ENCODE measurements around the gene STAG2. TPM values are rescaled to one million over a fixed set of nuclear protein-coding genes. Genes with fewer than 3 reads are reported as not detected.

STAG2 gene
- total RNA-seq, 2 donors from 2014 or later, result 56.7 to 84.8 TPM

DNA sequence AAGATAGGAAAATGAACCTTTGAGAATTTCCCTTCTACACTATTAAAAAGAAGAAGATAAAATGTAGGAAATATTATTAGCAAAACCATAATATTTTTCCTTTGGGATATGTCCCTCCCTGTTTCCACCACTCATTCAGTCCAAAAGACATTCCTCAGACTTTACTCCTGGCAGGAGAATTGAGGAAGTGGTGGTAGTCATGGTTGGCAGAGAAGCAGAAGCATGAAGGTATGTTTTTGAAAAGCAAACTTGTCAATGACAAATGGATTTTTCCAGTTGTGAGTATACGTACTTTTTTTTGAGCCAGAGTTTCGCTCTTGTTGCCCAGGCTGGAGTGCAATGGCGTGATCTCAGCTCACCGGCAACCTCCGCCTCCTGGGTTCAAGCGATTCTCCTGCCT, 13.7 kb downstream of the STAG2 start:
- H3K36me3 ChIP-seq, result no peaks in the 10 kb centered on the region
- H3K9me3 ChIP-seq, result no peaks in the 10 kb centered on the region
- H3K27ac ChIP-seq, result no peak overlapping the region
- intact Hi-C loops (cut with DNase I), result no loop called here
- no peak overlapping the region for H3K9ac ChIP-seq (ENCODE audit: low read depth in 2 of 2, low read length in 2 of 2)
- H3K4me3 ChIP-seq, result no peak overlapping the region
- TF ChIP-seq, protein P1, sequence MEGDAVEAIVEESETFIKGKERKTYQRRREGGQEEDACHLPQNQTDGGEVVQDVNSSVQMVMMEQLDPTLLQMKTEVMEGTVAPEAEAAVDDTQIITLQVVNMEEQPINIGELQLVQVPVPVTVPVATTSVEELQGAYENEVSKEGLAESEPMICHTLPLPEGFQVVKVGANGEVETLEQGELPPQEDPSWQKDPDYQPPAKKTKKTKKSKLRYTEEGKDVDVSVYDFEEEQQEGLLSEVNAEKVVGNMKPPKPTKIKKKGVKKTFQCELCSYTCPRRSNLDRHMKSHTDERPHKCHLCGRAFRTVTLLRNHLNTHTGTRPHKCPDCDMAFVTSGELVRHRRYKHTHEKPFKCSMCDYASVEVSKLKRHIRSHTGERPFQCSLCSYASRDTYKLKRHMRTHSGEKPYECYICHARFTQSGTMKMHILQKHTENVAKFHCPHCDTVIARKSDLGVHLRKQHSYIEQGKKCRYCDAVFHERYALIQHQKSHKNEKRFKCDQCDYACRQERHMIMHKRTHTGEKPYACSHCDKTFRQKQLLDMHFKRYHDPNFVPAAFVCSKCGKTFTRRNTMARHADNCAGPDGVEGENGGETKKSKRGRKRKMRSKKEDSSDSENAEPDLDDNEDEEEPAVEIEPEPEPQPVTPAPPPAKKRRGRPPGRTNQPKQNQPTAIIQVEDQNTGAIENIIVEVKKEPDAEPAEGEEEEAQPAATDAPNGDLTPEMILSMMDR (IDR thresholded peaks at IDR 0.05), result no peak
- no peaks in the 10 kb centered on the region for H3K4me1 ChIP-seq
- DNase-seq, result no peak
- H3K27me3 ChIP-seq, result no peaks in the 10 kb centered on the region

DNA sequence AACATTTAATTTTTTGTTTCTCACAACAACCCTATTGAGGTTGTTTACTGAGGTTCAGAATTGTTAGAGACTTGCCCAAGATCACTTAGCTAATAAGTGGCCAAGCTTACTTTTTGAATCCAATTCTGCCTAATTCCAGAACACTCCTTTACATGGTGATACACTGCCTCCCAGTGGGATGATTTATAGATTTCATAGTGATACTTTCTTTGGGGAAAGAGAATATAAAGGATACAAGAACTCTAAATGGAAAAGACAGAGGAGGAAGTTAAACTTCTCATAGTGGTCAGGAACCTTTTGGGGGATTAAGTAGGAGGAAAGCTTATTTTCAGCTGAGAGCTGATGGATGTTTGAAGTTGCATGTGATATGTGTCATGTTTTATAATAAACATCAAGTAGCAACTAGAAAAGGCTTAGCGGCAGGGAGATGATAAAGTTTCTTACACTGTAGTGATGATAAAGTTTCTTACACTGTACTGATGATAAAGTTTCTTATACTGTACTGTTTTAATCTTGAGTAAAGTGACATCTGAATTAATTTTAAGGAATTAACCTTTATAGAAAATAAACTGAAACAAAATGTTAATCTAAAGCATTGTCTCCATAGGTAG, 15.3 kb downstream of the STAG2 start:
- no peak overlapping the region for H3K4me3 ChIP-seq
- intact Hi-C loops (cut with DNase I), result no loop called here
- no peaks in the 10 kb centered on the region for H3K27me3 ChIP-seq
- DNase-seq, result no peak
- H3K9me3 ChIP-seq, result no peaks in the 10 kb centered on the region
- H3K36me3 ChIP-seq, result no peaks in the 10 kb centered on the region
- no peak overlapping the region for H3K9ac ChIP-seq (ENCODE audit: low read depth in 2 of 2, low read length in 2 of 2)
- TF ChIP-seq, protein P1 (IDR thresholded peaks at IDR 0.05), result no peak
- no peak overlapping the region for H3K27ac ChIP-seq
- no peaks in the 10 kb centered on the region for H3K4me1 ChIP-seq

DNA sequence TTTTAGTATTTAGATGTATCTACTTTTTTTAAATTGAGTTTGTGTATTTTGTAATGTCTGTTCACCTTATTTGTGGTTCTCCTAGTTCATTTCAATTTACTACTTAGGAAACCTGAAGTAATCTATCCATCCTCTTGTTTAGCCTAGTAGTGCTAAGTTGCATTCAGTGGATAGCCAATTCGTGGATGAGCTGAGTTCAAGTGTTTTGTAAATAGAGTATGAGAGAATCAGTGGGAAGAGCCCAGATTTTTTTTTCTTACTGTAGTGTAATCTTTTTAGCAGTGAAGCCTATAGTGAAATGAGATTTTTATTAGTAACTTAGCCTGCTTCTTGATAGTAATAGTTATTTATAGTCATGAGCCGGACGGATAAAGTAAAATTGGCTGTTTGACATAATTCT, 21.7 kb downstream of the STAG2 start:
- H3K36me3 ChIP-seq, result no peaks in the 10 kb centered on the region
- TF ChIP-seq, protein P1 (IDR thresholded peaks at IDR 0.05), result no peak
- no peak for DNase-seq
- no peaks in the 10 kb centered on the region for H3K4me1 ChIP-seq
- no peaks in the 10 kb centered on the region for H3K9me3 ChIP-seq
- H3K4me3 ChIP-seq, result no peak overlapping the region
- no peaks in the 10 kb centered on the region for H3K27me3 ChIP-seq
- intact Hi-C loops (cut with DNase I), result no loop called here
- H3K9ac ChIP-seq (ENCODE audit: low read depth in 2 of 2, low read length in 2 of 2), result no peak overlapping the region
- no peak overlapping the region for H3K27ac ChIP-seq

DNA sequence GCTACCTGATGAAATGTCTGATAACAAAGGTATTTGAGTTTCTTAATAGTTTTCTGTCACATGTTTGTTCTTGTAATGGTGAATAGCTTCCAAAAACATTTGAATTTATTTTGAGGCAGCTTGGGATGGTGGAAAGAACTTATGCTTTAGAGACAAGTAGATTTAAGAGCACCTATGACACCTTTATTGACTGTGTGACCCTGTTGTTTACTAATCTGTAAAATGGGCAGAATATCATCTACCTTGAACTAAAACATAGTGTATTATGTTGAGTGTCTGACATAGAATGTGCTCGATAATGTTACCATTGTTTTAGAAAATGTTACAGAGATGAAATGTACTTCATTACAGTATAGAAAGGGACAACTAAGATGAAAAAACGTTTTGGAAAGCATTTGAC, 24.9 kb downstream of the STAG2 start:
- H3K9ac ChIP-seq (ENCODE audit: low read depth in 2 of 2, low read length in 2 of 2), result no peak overlapping the region
- no peak for DNase-seq
- intact Hi-C loops (cut with DNase I), result no loop called here
- no peaks in the 10 kb centered on the region for H3K36me3 ChIP-seq
- H3K27me3 ChIP-seq, result no peaks in the 10 kb centered on the region
- TF ChIP-seq, protein P1 (IDR thresholded peaks at IDR 0.05), result no peak
- no peaks in the 10 kb centered on the region for H3K4me1 ChIP-seq
- H3K4me3 ChIP-seq, result no peak overlapping the region
- H3K9me3 ChIP-seq, result no peaks in the 10 kb centered on the region
- no peak overlapping the region for H3K27ac ChIP-seq

DNA sequence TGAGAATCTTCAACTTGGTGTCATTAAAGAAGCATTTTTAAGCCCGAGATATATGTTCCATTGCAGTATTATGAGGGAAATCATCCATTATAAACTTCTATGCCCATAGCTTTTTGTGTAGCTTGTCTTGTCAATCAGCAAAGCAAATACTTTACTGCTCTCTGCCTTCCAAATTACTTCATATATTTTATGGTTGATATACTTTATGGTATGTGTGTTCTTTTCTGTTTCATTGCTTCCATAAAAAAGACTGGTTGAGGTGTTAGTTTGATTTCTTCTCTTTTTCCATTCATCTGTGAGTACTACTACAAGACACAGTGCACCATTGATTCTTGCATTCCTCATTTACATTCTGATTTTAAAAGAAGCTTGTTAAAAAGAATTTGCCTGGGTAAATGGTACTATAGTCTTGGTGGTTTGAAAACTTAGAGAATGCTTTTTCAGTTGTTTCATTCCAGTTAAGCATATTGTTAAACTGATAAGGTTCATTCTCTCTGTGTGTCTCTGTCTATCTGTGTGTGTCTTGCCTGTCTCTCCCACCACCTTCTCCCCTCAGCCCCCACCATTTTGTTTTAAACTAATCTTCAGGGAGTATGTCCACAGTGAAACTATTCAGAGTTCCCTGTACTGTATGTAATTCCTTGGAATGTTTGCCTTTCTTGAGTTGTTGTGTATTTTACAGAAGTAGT, 27.1 kb downstream of the STAG2 start:
- Histone ChIP-seq H3K9ac (ENCODE audit: low read depth in 2 of 2, low read length in 2 of 2) (no peak overlapping the region), H3K36me3 (no peaks in the 10 kb centered on the region), H3K4me1 (no peaks in the 10 kb centered on the region), H3K4me3 (no peak overlapping the region), H3K27ac (no peak overlapping the region), H3K27me3 (no peaks in the 10 kb centered on the region), H3K9me3 (no peaks in the 10 kb centered on the region)
- intact Hi-C loops (cut with DNase I), result no loop called here
- TF ChIP-seq, protein P1 (IDR thresholded peaks at IDR 0.05), result no peak
- DNase-seq, result no peak

Measured in colonic mucosa (tissue), 4 donors.